GM12892 (cell line): Measurements from ENCODE around the gene PTPRZ1.

ENCODE experiments used
- DNase-seq: peaks from one replicate; pipeline ENCODE4 v3.0.0; 2011; ENCODE audit not compliant: insufficient read length
- FAIRE-seq: peaks from 2 replicates; lab custom pipeline; 2011; peaks lifted over from hg19 to GRCh38; lab: Jason Lieb, UNC
- POLR2A ChIP-seq: IDR thresholded peaks from 2 replicates; pipeline ENCODE4 v1.6.1; 2011; ENCODE audit warnings: low read depth, low read length, control low read depth
- POLR2AphosphoS5 ChIP-seq: IDR thresholded peaks from 2 replicates; pipeline ENCODE4 v1.6.1; 2011; ENCODE audit warnings: low read depth, low read length, control low read depth
- TAF1 ChIP-seq: IDR thresholded peaks from 2 replicates; pipeline ENCODE4 v1.6.1; 2011; ENCODE audit warnings: low read depth, mild to moderate bottlenecking, control low read depth, low read length, borderline replicate concordance

PTPRZ1 gene

DNA sequence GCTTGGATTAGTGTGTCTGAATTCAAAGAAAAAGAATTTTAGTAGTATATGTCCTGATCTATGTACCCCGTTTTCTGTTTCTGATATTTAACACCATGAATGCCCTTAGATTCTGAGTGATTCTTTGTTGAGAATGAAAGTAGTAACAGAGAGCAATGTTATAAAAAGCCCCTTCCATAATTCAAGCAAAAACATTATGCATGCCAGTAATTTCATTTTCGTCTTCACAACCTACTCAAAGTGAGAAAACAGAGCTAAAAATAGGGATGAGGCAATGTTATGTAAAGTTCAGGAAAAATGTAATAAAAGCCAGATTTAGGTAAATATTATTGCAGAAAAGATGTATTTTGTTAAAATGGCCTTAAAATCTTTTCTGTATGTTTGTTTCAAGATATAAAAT, 28.1 kb downstream of the PTPRZ1 start:
- DNase-seq (no peak), FAIRE-seq (no peak)
- TF ChIP-seq TAF1, result no peak
- TF ChIP-seq POLR2AphosphoS5, result no peak
- TF ChIP-seq POLR2A, result no peak

DNA sequence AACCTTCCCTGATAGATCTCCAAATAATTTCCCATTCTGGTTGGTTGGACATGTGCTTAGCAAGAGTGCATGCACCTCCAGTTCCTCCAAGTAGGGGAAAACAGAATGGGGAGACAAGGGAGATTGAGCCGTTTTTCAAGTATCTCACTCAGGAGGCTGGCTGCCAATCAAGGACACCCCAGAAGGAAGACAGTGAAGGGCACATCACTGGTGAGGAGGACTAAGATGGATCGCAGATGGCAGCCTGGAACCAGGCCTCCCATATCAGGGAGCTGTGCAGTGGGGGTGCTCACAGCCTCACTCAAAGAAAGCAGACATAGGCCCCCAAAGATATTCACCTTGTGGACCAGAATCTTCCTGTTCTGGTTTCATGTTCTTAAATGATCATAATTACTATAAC, 31.2 kb downstream of the PTPRZ1 start:
- no peak for DNase-seq
- FAIRE-seq, result no peak
- TF ChIP-seq POLR2AphosphoS5, result no peak
- no peak for TF ChIP-seq TAF1
- TF ChIP-seq POLR2A, result no peak

DNA sequence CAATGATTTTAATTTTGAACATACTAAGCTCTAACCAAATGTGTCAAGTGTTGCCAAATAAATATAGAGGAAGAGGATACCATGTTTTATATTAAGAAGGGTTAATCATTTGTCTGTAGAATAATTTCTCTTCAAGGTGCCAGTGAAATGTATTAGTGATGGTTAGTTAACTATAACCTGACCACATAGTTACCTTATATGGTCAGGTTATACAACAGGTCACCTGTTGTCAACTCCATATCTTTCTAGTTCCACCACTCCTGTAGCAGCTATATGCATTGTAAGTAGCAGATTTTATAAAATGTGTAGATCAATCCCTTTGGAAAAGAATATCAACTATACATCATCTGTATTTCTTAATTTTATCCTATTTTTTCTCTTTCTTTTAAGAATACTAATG, 35.1 kb downstream of the PTPRZ1 start:
- no peak for TF ChIP-seq POLR2AphosphoS5
- no peak for TF ChIP-seq POLR2A
- FAIRE-seq, result no peak
- no peak for DNase-seq

DNA sequence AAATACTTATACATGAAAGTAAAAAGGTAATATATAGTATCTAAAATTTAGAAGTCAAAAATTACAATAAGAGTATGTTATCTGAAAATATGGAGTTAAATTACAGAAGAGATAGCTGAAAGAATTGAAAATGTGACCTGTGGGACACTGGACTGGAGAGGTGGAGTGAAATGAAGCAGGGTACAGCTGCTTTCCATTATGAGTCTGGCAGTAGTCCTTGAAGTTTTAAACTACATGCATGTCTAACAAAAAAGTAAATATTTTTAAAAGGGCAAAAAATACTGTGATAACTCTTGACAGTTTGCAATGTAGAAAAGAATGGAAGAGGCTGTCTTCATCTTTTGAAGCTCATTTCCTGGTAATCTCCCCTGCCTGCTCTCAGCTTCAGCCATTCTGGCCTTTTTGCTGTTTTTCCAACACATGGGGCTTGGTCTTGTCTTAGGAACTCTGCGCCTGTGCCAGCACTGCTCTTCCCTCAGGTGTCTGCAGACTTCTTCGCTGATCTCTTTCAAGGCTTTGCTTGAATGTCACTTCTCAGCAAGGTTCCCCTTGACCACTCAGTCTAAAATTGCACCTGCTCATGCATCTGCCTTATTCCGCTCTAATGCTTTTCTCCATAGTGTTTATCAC, 36.9 kb downstream of the PTPRZ1 start:
- FAIRE-seq (no peak), DNase-seq (no peak)

DNA sequence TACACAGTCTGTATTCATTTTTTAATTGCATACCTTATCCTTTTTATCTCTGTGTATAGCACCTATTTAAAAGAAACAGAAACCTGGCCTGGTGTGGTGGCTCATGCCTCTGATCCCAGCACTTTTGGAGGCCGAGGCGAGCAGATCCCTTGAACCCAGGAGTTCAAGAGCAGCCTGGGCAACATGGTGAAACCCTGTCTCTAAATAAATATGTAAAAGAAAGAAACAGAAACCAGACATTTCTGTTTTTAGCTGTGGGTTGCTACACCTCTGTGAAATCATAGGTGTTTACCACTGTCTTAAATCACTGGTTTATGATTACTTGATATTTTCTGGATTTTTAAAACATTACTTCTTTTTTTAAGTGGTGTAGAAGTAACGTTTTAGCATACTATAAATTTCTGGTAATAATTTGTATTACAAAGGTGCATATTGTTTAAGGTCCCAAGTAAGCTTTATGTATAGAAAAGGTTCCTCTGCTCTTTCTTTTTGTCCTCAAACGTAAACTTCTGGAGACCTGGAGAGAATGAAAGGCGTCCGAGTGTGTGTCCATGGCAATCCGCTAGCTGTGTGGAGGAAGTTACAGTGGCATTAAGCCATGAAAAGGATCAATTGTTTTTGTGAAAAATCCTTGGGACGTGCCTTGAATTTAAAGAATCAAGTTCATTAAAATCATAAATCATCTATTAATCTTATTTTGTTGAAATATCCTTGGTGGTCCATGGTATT, 41.1 kb downstream of the PTPRZ1 start:
- DNase-seq (no peak), FAIRE-seq (no peak)
- TF ChIP-seq TAF1 (no peak), POLR2AphosphoS5 (no peak), POLR2A (no peak)

More for the DNA sequence above, 36.9 kb downstream of the PTPRZ1 start:
- no peak for TF ChIP-seq POLR2AphosphoS5
- no peak for TF ChIP-seq TAF1
- no peak for TF ChIP-seq POLR2A

DNA sequence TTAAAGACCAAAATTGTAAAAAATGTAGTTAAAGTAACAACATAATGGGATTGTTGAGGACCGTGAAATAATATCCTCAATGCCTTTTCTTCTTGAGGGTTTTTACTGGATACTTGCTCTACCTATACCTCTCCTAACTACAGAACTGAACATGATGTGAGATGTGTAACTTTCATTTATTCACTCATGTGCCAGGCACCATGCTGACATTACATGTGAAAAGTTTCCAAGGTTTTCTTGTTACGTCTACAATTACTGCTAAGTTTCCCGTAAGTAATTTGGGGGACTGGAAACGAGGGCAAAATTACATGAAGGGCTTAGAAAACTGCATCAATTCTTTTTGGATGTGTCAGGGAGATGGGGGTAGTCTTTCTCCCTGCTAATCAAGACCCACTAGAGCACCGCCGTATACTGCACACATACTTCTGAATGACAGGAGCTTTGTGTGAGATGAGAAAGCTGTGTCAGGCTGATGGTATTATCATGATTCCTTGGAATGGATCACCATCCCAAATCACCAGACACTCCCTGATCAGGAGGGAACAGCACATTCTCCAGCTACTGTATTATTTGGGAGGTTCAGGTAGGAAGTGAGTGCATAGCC, 41.8 kb downstream of the PTPRZ1 start:
- TF ChIP-seq POLR2A (no peak), TAF1 (no peak), POLR2AphosphoS5 (no peak)
- FAIRE-seq (no peak), DNase-seq (no peak)

DNA sequence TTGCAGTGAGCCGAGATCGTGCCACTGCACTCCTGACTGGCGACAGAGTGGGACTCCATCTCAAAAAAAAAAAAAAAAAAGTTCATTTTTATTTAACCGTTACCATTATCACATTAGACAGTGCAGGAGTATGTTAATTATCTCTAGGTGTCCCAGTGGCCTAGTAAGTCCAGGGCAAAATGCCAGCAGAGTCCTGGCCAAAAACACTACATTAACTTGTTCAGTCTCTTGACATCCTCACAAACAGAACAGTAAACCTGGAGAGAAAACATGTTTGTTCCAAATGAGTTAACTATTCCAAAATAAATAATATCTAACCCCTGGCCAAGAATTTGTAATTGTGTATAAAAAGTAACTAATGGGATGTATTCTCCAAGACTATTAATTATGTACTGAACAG, 43.2 kb downstream of the PTPRZ1 start:
- FAIRE-seq (no peak), DNase-seq (no peak)

DNA sequence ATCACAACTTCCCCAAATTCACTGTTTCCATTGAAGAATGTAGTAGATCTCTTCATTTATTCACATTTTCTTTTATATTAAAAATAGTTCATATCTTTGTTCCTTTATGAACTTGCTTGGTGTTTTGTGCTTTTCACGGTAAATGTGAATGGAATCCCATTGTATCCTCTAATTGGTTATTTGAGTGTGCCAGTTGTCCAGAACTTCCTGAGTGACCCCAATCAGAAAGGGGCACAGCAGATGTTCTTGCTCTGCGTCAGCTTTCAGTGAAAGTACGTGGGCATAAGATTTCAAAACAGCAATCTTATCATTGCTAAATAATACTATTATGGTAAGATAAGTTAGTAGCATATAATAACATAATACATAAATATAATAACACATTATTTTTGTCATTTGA, 47.0 kb downstream of the PTPRZ1 start:
- TF ChIP-seq POLR2AphosphoS5 (no peak), POLR2A (no peak), TAF1 (no peak)
- FAIRE-seq, result no peak
- DNase-seq, result no peak

More for the DNA sequence above, 43.2 kb downstream of the PTPRZ1 start:
- TF ChIP-seq POLR2A (no peak), TAF1 (no peak), POLR2AphosphoS5 (no peak)

DNA sequence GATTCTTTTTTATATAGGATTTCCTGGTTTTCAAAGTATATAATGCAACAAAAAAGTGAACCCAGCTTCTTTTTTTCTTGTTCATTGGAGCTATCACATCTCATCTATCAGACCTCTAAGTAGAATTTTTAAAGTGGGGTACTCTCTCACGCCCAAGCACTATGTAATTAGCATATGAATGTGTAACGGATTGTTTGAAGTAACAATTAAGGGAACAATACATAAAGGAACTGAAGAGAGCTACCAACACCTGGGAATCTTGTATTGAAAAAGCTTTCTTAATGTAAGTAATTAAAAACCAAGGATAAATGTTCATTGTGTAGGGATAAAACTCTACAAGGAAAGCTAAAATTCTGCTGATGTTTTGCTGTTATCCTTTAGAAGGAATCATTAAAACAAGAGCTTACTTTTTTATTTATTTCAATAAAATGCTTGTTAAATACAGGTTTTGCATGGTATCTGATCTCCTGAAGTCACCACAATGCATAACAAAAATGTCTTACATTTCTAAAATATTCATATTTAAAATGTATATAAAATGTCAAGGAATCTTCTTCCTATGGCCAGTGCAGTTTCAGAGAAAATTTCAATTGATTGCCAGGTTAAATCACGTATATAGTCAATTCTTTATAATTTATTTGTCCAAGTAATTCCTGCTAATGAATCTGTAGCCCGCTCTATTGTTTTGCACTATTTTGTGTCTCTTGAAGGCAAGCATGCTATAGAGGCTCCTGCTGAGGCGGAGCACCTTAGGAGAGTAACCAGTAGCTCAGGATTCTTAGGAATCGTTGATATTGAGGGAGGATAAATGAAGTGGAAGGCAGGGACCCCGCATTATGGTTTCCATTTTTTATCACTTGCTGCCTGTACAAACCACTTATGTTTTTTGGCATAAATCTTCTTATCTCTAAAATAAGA, 51.6 kb downstream of the PTPRZ1 start:
- DNase-seq, result no peak
- TF ChIP-seq TAF1, result no peak
- no peak for FAIRE-seq

DNA sequence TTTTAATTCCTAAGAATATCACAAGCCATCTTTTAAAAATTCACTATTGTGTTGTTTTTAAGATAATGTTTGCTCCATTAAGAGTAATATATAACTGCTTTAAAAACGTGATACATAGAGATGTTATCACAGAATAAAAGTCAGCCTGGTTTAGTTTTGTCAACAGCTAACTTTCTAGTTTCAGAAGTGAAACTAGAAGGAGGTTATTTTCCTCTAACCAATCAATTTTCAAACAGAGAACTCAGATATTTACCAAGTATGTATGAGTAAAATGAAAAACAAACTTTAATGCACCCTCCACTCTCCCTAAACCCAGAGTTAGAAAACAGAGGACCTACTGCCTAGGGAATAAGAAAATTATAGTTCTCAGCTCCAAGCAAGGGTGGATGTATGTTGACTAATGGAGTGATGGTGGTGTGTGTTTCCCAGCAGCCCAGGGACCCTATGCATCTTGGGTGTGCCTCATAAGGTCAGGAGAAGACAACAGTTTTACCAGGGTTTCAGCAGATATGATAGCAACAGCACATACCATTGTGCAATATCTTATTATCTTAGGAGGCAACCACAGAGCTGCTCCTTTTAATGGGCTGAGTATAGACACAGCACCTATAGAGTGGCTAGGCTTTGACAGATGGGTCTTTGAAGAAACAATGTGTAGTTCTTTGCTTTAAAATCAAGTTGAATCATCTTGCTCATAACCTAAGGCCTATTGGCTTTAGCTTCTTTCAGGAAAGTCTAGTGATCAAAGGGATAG, 58.4 kb downstream of the PTPRZ1 start:
- TF ChIP-seq POLR2AphosphoS5 (no peak), POLR2A (no peak), TAF1 (no peak)
- no peak for DNase-seq
- FAIRE-seq, result no peak
